OCI-LY3 (cell line): ENCODE data around the gene SPATA6.
"Not testable (repeated sequence)": the region's sequence is repeated elsewhere in the genome, so short reads cannot be mapped to it uniquely, and the experiment has no call there.

Source experiments
- H2AFZ ChIP-seq: fragments of 200-600, 300-600 bp; shearing (Covaris generic); 2 replicates; pipeline ENCODE4 v1.6.0; 2014; ENCODE audit warnings: antibody characterized with exemption, low read depth, low read length
- H3K27ac ChIP-seq: fragments of 200-600, 300-600 bp; sonication (generic); 2 replicates; pipeline ENCODE4 v1.5.1; 2014; ENCODE audit warnings: mild to moderate bottlenecking, low read length, moderate library complexity, mixed read lengths
- H3K27me3 ChIP-seq: fragments of 200-600, 300-600 bp; sonication (generic); 2 replicates; pipeline ENCODE4 v1.6.1; 2014; ENCODE audit warnings: low read depth, low read length, mixed read lengths
- H3K36me3 ChIP-seq: fragments of 200-600, 300-600 bp; sonication (generic); replicated peaks from 2 replicates; pipeline ENCODE3; 2014; ENCODE audit warnings: low read depth, low read length, mixed read lengths
- H3K4me1 ChIP-seq: fragments of 300-600, 200-600 bp; sonication (generic); 2 replicates; pipeline ENCODE4 v1.6.1; 2014; ENCODE audit warnings: low read length, mixed read lengths
- H3K4me2 ChIP-seq: fragments of 200-600, 300-600 bp; sonication (generic); 2 replicates; pipeline ENCODE4 v1.6.1; 2014; ENCODE audit warnings: low read length, mixed read lengths
- H3K4me3 ChIP-seq: fragments of 300-600, 200-600 bp; sonication (generic); 2 replicates; pipeline ENCODE4 v1.5.1; 2014; ENCODE audit warnings: antibody characterized with exemption, mild to moderate bottlenecking, low read length, moderate library complexity
- H3K79me2 ChIP-seq: fragments of 300-600, 200-600 bp; shearing (Covaris generic); 2 replicates; pipeline ENCODE4 v1.6.1; 2014; ENCODE audit warnings: mild to moderate bottlenecking, low read length, mixed read lengths
- H3K9ac ChIP-seq: fragments of 300-600, 200-600 bp; shearing (Covaris generic); 2 replicates; pipeline ENCODE4 v1.6.0; 2014; ENCODE audit warnings: mild to moderate bottlenecking, low read length, moderate library complexity
- H3K9me3 ChIP-seq: fragments of 200-600, 300-600 bp; shearing (Covaris generic); 2 replicates; pipeline ENCODE4 v1.6.1; 2014; ENCODE audit warnings: low read length, mixed read lengths; ENCODE audit not compliant: insufficient read depth
- H4K20me1 ChIP-seq: fragments of 200-600, 300-600 bp; sonication (generic); 2 replicates; pipeline ENCODE4 v1.6.1; 2016; ENCODE audit warnings: low read length, mixed read lengths; ENCODE audit not compliant: insufficient read depth
- EZH2phosphoT487 ChIP-seq: fragments of 200-600 bp; shearing (Covaris generic); IDR thresholded peaks from 2 replicates; pipeline ENCODE4 v1.6.1; 2018; ENCODE audit warnings: antibody characterized with exemption, mixed run types, low read depth
- TF ChIP-seq, protein P1 (sequence below): fragments of 200-600, 300-600 bp; sonication (generic); IDR thresholded peaks from 2 replicates; pipeline ENCODE4 v1.5.1; 2014; ENCODE audit warnings: antibody characterized with exemption, low read length, low read depth

The SPATA6 gene

DNA sequence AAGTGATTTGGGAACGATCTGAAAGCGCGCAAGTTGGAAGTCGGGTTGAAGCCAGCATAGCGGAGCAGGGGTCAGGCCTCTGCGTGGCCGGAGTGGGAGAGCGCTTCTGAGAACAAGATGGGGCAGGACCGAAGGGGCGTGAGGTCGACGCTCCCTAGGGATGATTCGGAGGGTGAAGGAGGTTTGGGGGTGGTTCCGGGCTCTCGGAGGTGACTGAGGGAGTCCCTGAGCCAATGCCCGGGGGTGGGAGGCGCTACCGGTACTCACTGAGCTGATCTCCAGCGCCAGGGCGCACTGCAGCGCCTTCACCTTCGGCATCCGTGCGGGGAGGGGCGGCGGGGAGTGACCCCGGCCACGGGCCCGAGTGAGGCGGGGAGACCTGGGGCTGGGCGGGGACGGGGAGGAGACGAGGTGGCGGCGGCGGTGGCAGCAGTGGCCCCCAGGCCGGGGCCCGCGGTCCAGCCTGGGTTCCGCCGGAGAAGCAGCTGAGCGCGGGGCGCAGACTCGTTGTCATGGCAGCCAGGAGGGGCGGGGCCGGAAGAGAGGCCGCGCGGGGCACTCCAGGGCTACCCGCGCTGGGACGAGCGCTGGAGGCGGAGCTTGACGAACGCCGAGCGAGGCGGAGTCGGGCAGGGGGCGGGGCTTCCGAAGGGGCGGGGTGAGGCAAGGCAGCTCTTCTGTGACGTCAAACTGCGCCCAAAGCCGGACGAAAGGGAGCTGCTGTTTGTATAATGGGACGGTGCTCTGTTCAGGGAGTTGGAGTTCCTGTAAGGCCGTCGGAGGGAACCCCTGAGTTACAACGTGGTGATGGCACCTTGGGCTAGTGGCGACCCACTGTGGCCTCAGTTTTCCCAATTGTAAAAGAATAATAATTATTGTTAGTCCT lies at the start of gene SPATA6:
SPATA6 (minus strand) TSS at position 514 of the 886 bp plus-strand sequence; CDS start at position 318, 196 bp downstream.
- TF ChIP-seq EZH2phosphoT487, result no peak
- Histone ChIP-seq H3K9me3 (no peaks in the 10 kb centered on the region), H4K20me1 (no peaks in the 10 kb centered on the region), H3K4me2 (no peak within 1 kb of the TSS), H3K9ac (no peak within 1 kb of the TSS), H2AFZ (no peak within 1 kb of the TSS), H3K36me3 (no peaks in the 10 kb centered on the region), H3K79me2 (no peaks in the 10 kb centered on the region), H3K27me3 (no peaks in the 10 kb centered on the region), H3K4me1 (no peaks in the 10 kb centered on the region), H3K4me3 (no peak within 1 kb of the TSS), H3K27ac (no peak within 1 kb of the TSS)

DNA sequence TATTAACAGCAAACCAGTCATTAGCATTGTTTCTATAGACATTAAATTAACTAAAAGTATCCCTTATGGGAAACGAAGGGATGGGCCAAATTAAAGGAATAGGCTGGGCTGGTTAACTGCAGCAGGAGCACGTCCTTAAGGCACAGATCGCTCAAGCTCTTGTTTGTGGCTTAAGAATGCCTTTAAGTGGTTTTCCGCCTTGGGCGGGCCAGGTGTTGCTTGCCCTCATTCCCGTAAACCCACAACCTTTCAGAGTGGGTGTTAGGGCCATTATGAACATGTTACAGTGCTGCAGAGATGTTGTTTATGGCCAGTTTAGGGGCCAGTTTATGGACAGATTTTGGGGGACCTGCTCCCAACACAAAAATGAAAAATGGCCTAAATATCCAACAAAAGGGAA lies 47.9 kb upstream of the SPATA6 start:
- H4K20me1 ChIP-seq, H3K27ac ChIP-seq, H3K36me3 ChIP-seq, H3K79me2 ChIP-seq, H3K27me3 ChIP-seq, H3K9ac ChIP-seq, H3K4me3 ChIP-seq, H3K4me1 ChIP-seq, H3K9me3 ChIP-seq, H3K4me2 ChIP-seq, H2AFZ ChIP-seq: not testable (repeated sequence)

DNA sequence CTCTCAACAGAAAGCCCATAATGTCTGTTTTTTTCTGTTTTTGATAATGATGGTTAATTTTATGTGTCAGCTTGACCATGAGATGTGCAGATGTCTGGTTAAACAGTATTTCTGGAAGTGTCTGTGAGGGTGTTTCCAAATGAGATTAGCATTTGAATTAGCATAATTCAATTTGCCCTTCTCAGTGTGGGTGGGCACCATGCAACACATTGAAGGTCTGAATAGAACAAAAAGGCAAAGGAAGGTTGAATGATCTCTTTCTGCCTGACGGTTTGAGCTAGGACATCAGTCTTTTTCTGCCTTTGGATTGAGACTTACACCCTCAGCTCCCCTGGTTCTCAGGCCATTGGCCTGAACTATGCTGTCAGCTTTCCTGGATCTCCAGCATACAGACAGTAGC lies 34.9 kb upstream of the SPATA6 start:
- H3K27me3 ChIP-seq, result no peaks in the 10 kb centered on the region; the same call in 1 of the 2 replicates
- no peaks in the 10 kb centered on the region for H3K36me3 ChIP-seq
- H3K9ac ChIP-seq, result no peak overlapping the region
- H3K9me3 ChIP-seq, result no peaks in the 10 kb centered on the region
- H3K27ac ChIP-seq, result no peak overlapping the region
- H4K20me1 ChIP-seq, result no peaks in the 10 kb centered on the region
- H3K4me3 ChIP-seq, result no peak overlapping the region
- H2AFZ ChIP-seq, result no peak overlapping the region
- H3K4me2 ChIP-seq, result no peak overlapping the region
- no peak for TF ChIP-seq EZH2phosphoT487
- TF ChIP-seq, protein P1, sequence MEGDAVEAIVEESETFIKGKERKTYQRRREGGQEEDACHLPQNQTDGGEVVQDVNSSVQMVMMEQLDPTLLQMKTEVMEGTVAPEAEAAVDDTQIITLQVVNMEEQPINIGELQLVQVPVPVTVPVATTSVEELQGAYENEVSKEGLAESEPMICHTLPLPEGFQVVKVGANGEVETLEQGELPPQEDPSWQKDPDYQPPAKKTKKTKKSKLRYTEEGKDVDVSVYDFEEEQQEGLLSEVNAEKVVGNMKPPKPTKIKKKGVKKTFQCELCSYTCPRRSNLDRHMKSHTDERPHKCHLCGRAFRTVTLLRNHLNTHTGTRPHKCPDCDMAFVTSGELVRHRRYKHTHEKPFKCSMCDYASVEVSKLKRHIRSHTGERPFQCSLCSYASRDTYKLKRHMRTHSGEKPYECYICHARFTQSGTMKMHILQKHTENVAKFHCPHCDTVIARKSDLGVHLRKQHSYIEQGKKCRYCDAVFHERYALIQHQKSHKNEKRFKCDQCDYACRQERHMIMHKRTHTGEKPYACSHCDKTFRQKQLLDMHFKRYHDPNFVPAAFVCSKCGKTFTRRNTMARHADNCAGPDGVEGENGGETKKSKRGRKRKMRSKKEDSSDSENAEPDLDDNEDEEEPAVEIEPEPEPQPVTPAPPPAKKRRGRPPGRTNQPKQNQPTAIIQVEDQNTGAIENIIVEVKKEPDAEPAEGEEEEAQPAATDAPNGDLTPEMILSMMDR, result no peak
- H3K79me2 ChIP-seq, result no peaks in the 10 kb centered on the region
- H3K4me1 ChIP-seq, result no peaks in the 10 kb centered on the region

DNA sequence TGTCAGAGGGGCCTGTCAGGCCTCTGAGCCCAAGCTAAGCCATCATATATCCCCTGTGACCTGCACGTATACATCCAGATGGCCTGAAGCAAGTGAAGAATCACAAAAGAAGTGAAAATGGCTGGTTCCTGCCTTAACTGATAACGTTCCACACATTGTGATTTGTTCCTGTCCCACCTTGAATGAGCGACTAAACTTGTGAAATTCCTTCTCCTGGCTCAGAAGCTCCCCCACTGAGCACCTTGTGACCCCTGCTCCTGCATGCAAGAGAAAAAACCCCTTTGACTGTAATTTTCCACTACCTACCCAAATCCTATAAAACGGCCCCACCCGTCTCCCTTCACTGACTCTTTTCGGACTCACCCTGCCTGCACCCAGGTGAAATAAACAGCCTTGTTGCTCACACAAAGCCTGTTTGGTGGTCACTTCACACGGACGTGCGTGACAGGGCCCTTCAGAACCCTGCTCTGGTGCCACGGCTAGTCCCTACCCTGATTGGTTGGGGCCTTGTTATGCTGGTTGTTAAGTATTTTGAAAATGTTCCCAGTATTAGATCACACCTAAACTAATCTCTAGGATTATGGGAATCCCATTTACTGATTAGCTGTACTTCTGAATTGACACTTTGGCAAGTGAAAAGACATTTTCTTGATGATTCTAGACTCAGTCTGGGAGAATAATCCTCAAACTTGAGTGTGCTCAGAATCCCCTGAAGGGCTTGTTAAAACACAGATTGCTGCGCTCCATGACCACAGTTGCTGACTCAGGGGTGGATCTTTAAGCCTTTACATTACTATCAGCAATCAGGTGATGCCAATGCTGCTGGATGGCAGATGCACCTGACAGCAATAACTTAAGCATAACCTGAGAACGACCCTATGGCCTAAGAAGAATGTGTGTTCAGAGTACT lies 28.8 kb upstream of the SPATA6 start:
- H3K4me3 ChIP-seq, result no peak overlapping the region
- no peak overlapping the region for H3K9ac ChIP-seq
- no peak overlapping the region for H3K4me2 ChIP-seq
- no peaks in the 10 kb centered on the region for H3K27me3 ChIP-seq
- H3K36me3 ChIP-seq, result no peaks in the 10 kb centered on the region
- no peaks in the 10 kb centered on the region for H3K4me1 ChIP-seq
- H3K27ac ChIP-seq, result no peak overlapping the region
- H4K20me1 ChIP-seq, result no peaks in the 10 kb centered on the region
- H3K79me2 ChIP-seq, result no peaks in the 10 kb centered on the region
- H3K9me3 ChIP-seq, result no peaks in the 10 kb centered on the region
- H2AFZ ChIP-seq, result no peak overlapping the region
- no peak for TF ChIP-seq EZH2phosphoT487
- TF ChIP-seq, protein P1, result no peak
